Measurements from ENCODE around the gene MET. TPM values are rescaled to one million over a fixed set of nuclear protein-coding genes. Genes with fewer than 3 reads are reported as not detected.

Gene MET
- total and polyA plus RNA-seq, 2 of the 13 experiments (the other 11 are each of a cell fraction or from before 2014, with no cell fraction given): 21.8 to 31.5 TPM

- TF ChIP-seq ZNF101 (CRISPR knock-in tag; IDR thresholded peaks at IDR 0.05; ENCODE audit: borderline replicate concordance, low read depth) (no peak), MAX (IDR thresholded peaks at IDR 0.05) (peak; percentile 47), IRX3 (CRISPR knock-in tag; IDR thresholded peaks at IDR 0.05; ENCODE audit: borderline replicate concordance, low read depth) (no peak), ZBTB21 (CRISPR knock-in tag; IDR thresholded peaks at IDR 0.05) (peak; percentile 73; the same call in 1 of the 2 replicates), LCORL (IDR thresholded peaks at IDR 0.05) (no peak), LCORL (CRISPR knock-in tag; IDR thresholded peaks at IDR 0.05) (0 out of 2 replicates have a peak, but pooled peaks have one; percentile 11), GABPB1 (CRISPR knock-in tag; IDR thresholded peaks at IDR 0.05) (peak; percentile 22; the same call in 1 of the 2 replicates), ZNF644 (CRISPR knock-in tag; IDR thresholded peaks at IDR 0.05; ENCODE audit: low read depth) (peak; percentile 63; the same call in 1 of the 2 replicates), FOSL2 (CRISPR knock-in tag; IDR thresholded peaks at IDR 0.05) (peak; percentile 79), GATAD2A (CRISPR knock-in tag; IDR thresholded peaks at IDR 0.05) (peak; percentile 31; the same call in 1 of the 2 replicates), CREM (IDR thresholded peaks at IDR 0.05) (0 out of 2 replicates have a peak, but pooled peaks have one; percentile 17), CREM (CRISPR knock-in tag; IDR thresholded peaks at IDR 0.05) (no peak)
These were observed 40.9 kb upstream of the MET start (continued) for GRCh38 chr7:116630932-116631671.

DNA sequence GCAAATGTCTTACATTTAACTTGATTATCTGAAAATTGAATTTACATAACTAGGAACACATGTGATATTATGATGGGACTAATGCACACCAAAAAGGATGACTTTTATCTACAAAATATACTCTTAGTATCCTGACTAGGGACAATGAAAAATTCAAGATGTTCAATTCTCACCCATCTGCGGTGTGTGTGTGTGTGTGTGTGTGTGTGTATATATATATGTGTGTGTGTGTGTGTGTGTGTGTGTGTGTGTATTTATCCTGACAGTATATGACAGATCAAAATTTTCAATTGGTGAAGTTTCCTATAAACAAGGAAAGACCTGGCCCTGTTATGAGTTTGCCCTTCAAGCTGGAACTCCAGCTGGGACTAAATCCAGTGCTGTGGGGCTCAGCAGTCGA lies 40.3 kb upstream of the MET start:
- intact Hi-C loops (cut with micrococcal nuclease; ENCODE audit: unreplicated experiment): no loop called here
- TF ChIP-seq, protein P1, sequence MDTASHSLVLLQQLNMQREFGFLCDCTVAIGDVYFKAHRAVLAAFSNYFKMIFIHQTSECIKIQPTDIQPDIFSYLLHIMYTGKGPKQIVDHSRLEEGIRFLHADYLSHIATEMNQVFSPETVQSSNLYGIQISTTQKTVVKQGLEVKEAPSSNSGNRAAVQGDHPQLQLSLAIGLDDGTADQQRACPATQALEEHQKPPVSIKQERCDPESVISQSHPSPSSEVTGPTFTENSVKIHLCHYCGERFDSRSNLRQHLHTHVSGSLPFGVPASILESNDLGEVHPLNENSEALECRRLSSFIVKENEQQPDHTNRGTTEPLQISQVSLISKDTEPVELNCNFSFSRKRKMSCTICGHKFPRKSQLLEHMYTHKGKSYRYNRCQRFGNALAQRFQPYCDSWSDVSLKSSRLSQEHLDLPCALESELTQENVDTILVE (CRISPR knock-in tag; IDR thresholded peaks at IDR 0.05): no peak
- TF ChIP-seq ZNF891 (CRISPR knock-in tag; IDR thresholded peaks at IDR 0.05): no peak
- no peak for TF ChIP-seq HDAC2 (CRISPR knock-in tag; IDR thresholded peaks at IDR 0.05)
- TF ChIP-seq, protein P2, sequence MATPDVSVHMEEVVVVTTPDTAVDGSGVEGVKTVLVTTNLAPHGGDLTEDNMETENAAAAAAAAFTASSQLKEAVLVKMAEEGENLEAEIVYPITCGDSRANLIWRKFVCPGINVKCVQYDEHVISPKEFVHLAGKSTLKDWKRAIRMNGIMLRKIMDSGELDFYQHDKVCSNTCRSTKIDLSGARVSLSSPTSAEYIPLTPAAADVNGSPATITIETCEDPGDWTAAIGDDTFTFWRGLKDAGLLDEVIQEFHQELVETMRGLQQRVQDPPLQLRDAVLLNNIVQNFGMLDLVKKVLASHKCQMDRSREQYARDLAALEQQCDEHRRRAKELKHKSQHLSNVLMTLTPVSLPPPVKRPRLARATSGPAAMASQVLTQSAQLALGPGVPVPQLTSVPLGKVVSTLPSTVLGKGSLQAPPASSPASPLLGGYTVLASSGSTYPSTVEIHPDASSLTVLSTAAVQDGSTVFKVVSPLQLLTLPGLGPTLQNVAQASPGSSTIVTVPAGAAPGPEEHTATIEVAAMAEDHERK (CRISPR knock-in tag; IDR thresholded peaks at IDR 0.05; ENCODE audit: low read depth): no peak
- TF ChIP-seq, protein P3, sequence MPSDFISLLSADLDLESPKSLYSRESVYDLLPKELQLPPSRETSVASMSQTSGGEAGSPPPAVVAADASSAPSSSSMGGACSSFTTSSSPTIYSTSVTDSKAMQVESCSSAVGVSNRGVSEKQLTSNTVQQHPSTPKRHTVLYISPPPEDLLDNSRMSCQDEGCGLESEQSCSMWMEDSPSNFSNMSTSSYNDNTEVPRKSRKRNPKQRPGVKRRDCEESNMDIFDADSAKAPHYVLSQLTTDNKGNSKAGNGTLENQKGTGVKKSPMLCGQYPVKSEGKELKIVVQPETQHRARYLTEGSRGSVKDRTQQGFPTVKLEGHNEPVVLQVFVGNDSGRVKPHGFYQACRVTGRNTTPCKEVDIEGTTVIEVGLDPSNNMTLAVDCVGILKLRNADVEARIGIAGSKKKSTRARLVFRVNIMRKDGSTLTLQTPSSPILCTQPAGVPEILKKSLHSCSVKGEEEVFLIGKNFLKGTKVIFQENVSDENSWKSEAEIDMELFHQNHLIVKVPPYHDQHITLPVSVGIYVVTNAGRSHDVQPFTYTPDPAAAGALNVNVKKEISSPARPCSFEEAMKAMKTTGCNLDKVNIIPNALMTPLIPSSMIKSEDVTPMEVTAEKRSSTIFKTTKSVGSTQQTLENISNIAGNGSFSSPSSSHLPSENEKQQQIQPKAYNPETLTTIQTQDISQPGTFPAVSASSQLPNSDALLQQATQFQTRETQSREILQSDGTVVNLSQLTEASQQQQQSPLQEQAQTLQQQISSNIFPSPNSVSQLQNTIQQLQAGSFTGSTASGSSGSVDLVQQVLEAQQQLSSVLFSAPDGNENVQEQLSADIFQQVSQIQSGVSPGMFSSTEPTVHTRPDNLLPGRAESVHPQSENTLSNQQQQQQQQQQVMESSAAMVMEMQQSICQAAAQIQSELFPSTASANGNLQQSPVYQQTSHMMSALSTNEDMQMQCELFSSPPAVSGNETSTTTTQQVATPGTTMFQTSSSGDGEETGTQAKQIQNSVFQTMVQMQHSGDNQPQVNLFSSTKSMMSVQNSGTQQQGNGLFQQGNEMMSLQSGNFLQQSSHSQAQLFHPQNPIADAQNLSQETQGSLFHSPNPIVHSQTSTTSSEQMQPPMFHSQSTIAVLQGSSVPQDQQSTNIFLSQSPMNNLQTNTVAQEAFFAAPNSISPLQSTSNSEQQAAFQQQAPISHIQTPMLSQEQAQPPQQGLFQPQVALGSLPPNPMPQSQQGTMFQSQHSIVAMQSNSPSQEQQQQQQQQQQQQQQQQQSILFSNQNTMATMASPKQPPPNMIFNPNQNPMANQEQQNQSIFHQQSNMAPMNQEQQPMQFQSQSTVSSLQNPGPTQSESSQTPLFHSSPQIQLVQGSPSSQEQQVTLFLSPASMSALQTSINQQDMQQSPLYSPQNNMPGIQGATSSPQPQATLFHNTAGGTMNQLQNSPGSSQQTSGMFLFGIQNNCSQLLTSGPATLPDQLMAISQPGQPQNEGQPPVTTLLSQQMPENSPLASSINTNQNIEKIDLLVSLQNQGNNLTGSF (CRISPR knock-in tag; IDR thresholded peaks at IDR 0.05): no peak

More for the DNA sequence above, 40.3 kb upstream of the MET start:
- BruUV-seq (replicated peaks): no TSS peak
- Histone ChIP-seq H3K4me2 (ENCODE audit: low read depth, low read length) (no peak overlapping the region), H3K27me3 (ENCODE audit: control insufficient read depth in 1 of 2, insufficient read depth in 2 of 2, low read length in 2 of 2) (no peaks in the 10 kb centered on the region; a peak in 2 of 5 replicates), H3K4me3 (replicated peaks in 1 of 3; ENCODE audit: insufficient read depth in 1 of 3, low read depth in 2 of 3, low read length in 3 of 3) (no peak overlapping the region), H3K9ac (ENCODE audit: insufficient read depth, low read depth, low read length) (no peak overlapping the region), H3K36me3 (replicated peaks in 1 of 2; ENCODE audit: control insufficient read depth in 1 of 2, insufficient read depth in 2 of 2, low read length in 2 of 2) (no peaks in the 10 kb centered on the region), H2AFZ (ENCODE audit: low read length) (no peak overlapping the region), H3K9me3 (ENCODE audit: low read length) (no peaks in the 10 kb centered on the region), H3K27ac (ENCODE audit: extremely low read length, insufficient read depth, low read length) (no peak overlapping the region), H4K20me1 (ENCODE audit: insufficient read depth, low read length) (no peaks in the 10 kb centered on the region), H3K4me1 (ENCODE audit: insufficient read depth, low read length) (peaks cover 14% of the 10 kb centered on the region), H3K79me2 (ENCODE audit: insufficient read depth, low read length) (no peaks in the 10 kb centered on the region)
- ATAC-seq (no peak), DNase-seq (ENCODE audit: low spot score) (no peak), FAIRE-seq (no peak)
- ChIA-PET POLR2A (no interaction called here), CTCF (ENCODE audit: low intra/inter-chr PET ratio, low total read pairs) (no interaction called here)
- 94% methylated on average over 2 of the region's 2 CpGs for WGBS (ENCODE audit: low lambda C conversion rate)
- in situ Hi-C loops (cut with HindIII; ENCODE audit: extremely low pct_ligation_motif_present, low pct_unique_long_range_greater_than_20kb): no loop called here

Measured in HepG2 (cell line).